Upper lobe of left lung (tissue), 4 donors: ENCODE results near the gene CHRNA7.
"Not testable (repeated sequence)": the region's sequence is repeated elsewhere in the genome, so short reads cannot be mapped to it uniquely, and the experiment has no call there.

ENCODE experiments used
- CTCF ChIP-seq, 6 experiments: fragments of 450-650 bp in 4 of 6; fragments of 200-600 bp in 2 of 6; sonication (generic) in 2 of 6; IDR thresholded peaks; one replicate each; pipeline ENCODE4 v1.5.1; 2016 to 2019; ENCODE audit warnings: antibody characterized with exemption in 6 of 6
- POLR2A ChIP-seq, 4 donors: fragments of 450-650 bp; IDR thresholded peaks; one replicate each; pipeline ENCODE4 v1.5.1; 2016 to 2017; ENCODE audit warnings: antibody characterized with exemption in 4 of 4, mild to moderate bottlenecking in 2 of 4
- POLR2AphosphoS5 ChIP-seq, 2 donors: sonication (generic); formaldehyde crosslinking; IDR thresholded peaks; one replicate each; pipeline ENCODE4 v1.5.1; 2017; ENCODE audit warnings: antibody characterized with exemption in 2 of 2

- not testable (repeated sequence) for TF ChIP-seq POLR2AphosphoS5, POLR2A, CTCF (IDR thresholded peaks at IDR 0.05)
These were observed 135.5 kb downstream of the CHRNA7 start for GRCh38 chr15:32165775-32166174.
